ENCODE measurements around the gene MRPL52. TPM values are rescaled to one million over a fixed set of nuclear protein-coding genes. Genes with fewer than 3 reads are reported as not detected.
"Not testable (repeated sequence)": the region's sequence is repeated elsewhere in the genome, so short reads cannot be mapped to it uniquely, and the experiment has no call there.

MRPL52 gene
- total RNA-seq, 2 experiments from 2014 or later: 122 to 126 TPM

DNA sequence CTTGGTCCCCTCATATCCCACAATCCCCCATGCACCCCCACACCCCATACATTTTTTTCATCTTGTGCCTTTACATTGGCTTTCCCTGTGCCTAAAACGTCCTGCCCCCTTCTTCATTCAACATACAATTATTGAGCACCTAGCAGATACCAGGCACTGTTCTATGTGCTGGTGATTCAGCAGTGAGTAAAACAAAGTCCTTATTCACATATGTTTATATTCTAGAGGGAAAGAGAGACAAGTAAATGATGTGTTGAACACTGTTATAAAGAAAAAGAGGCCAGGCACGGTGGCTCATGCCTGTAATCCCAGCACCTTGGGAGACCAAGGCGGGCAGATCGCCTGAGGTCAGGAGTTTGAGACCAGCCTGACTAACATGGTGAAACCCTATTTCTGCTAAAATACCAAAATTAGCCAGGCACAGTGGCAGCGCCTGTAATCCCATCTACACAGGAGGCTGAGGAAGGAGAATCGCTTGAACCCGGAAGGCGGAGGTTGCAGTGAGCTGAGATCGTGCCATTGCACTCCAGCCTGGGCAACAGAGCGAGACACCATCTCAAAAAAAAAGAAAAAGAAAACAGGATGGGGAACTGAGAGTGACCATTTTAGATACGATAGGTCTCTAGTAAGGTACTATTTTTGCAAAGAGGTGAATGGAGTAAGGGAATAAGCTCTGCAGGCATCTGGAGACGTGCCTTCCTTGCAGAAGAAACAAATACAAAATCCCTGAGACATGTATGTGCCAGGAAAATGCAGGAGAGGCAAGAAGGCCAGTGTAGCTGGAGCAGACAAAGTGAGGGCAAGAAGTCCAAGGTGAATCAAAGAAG lies 26.6 kb upstream of the MRPL52 start:
- no peak overlapping the region for H3K4me3 Mint-ChIP-seq
- no peaks in the 10 kb centered on the region for H3K36me3 Mint-ChIP-seq (ENCODE audit: low read depth)
- ATAC-seq (no peak), DNase-seq (no peak)
- POLR2A ChIA-PET: no interaction called here
- CTCF ChIA-PET: interaction anchor here (0.7 kb wide), 1 partner anchor 717 kb away, joined by 3 read pairs; no protein-coding TSS in a partner anchor
- no peaks in the 10 kb centered on the region for H3K4me1 Mint-ChIP-seq (ENCODE audit: low read depth)
- no peak overlapping the region for H3K27ac Mint-ChIP-seq
- no peaks in the 10 kb centered on the region for H3K9me3 Mint-ChIP-seq
- TF ChIP-seq, protein P1, sequence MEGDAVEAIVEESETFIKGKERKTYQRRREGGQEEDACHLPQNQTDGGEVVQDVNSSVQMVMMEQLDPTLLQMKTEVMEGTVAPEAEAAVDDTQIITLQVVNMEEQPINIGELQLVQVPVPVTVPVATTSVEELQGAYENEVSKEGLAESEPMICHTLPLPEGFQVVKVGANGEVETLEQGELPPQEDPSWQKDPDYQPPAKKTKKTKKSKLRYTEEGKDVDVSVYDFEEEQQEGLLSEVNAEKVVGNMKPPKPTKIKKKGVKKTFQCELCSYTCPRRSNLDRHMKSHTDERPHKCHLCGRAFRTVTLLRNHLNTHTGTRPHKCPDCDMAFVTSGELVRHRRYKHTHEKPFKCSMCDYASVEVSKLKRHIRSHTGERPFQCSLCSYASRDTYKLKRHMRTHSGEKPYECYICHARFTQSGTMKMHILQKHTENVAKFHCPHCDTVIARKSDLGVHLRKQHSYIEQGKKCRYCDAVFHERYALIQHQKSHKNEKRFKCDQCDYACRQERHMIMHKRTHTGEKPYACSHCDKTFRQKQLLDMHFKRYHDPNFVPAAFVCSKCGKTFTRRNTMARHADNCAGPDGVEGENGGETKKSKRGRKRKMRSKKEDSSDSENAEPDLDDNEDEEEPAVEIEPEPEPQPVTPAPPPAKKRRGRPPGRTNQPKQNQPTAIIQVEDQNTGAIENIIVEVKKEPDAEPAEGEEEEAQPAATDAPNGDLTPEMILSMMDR (IDR thresholded peaks at IDR 0.05): no peak
- intact Hi-C loops (cut with micrococcal nuclease): no loop called here
- H3K27me3 Mint-ChIP-seq: peaks cover 29% of the 10 kb centered on the region

- Mint-ChIP-seq H3K27me3 (peaks cover 27% of the 10 kb centered on the region), H3K27ac (no peak overlapping the region), H3K4me1 (ENCODE audit: low read depth) (no peaks in the 10 kb centered on the region), H3K9me3 (no peaks in the 10 kb centered on the region), H3K36me3 (ENCODE audit: low read depth) (no peaks in the 10 kb centered on the region), H3K4me3 (no peak overlapping the region)
- CTCF ChIA-PET: interaction anchor here (0.7 kb wide), 1 partner anchor 717 kb away, joined by 3 read pairs; no protein-coding TSS in a partner anchor
- DNase-seq: no peak
- ATAC-seq: no peak
- intact Hi-C loops (cut with micrococcal nuclease): no loop called here
- POLR2A ChIA-PET: no interaction called here
- TF ChIP-seq, protein P1 (IDR thresholded peaks at IDR 0.05): no peak
These were observed 26.1 kb upstream of the MRPL52 start for GRCh38 chr14:22803687-22803974.

DNA sequence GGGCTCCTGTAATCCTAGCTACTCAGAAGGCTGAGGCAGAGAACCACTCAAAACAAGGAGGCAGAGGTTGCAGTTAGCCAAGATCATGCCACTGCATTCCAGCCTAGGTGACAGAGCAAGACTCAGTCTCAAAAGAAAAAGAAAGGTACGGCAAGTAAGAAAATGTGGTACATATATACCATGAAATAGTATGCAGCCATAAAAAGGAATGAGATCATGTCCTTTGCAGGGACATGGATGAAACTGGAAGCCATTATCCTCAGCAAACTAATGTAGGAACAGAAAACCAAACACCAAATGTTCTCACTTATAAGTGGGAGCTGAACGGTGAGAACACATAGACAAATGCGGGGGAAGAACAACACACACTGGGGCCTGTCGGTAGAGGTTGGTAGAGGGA lies 24.5 kb upstream of the MRPL52 start:
- peaks cover 16% of the 10 kb centered on the region for H3K27me3 Mint-ChIP-seq
- H3K27ac Mint-ChIP-seq: not testable (repeated sequence)

GRCh38 chr14:22807432-22808087 lies 22.1 kb upstream of the MRPL52 start:
- DNase-seq: no peak
- H3K4me1 Mint-ChIP-seq (ENCODE audit: low read depth): no peaks in the 10 kb centered on the region
- H3K27me3 Mint-ChIP-seq: peaks cover 7% of the 10 kb centered on the region
- H3K9me3 Mint-ChIP-seq: no peaks in the 10 kb centered on the region
- CTCF ChIA-PET: interaction anchor here (0.7 to 1.7 kb wide), 7 partner anchors 8 to 237 kb away, joined by 3 to 8 read pairs (median 4); partner anchors contain the start of gene SLC7A7
- TF ChIP-seq, protein P1 (IDR thresholded peaks at IDR 0.05): no peak
- no peaks in the 10 kb centered on the region for H3K36me3 Mint-ChIP-seq (ENCODE audit: low read depth)
- intact Hi-C loops (cut with micrococcal nuclease): no loop called here
- POLR2A ChIA-PET: no interaction called here
- no peak overlapping the region for H3K4me3 Mint-ChIP-seq
- ATAC-seq: no peak
- H3K27ac Mint-ChIP-seq: no peak overlapping the region

More for the DNA sequence above, 24.5 kb upstream of the MRPL52 start:
- H3K4me1 Mint-ChIP-seq (ENCODE audit: low read depth); H3K9me3 Mint-ChIP-seq; DNase-seq; H3K36me3 Mint-ChIP-seq (ENCODE audit: low read depth); intact Hi-C loops (cut with micrococcal nuclease); H3K4me3 Mint-ChIP-seq; ATAC-seq; POLR2A ChIA-PET: not testable (repeated sequence)
- CTCF ChIA-PET: interaction anchor here (1.0 to 1.2 kb wide), 2 partner anchors 68 to 95 kb away, joined by 3 read pairs; no protein-coding TSS in a partner anchor

GRCh38 chr14:22808388-22809209 lies 21.1 kb upstream of the MRPL52 start:
- ChIA-PET CTCF (interaction anchor here (1.5 to 1.7 kb wide), 2 partner anchors 14 to 151 kb away, joined by 5 to 8 read pairs; no protein-coding TSS in a partner anchor), POLR2A (no interaction called here)
- Mint-ChIP-seq H3K27ac (no peak overlapping the region), H3K4me1 (ENCODE audit: low read depth) (no peaks in the 10 kb centered on the region), H3K4me3 (no peak overlapping the region), H3K9me3 (no peaks in the 10 kb centered on the region), H3K27me3 (peaks cover 5% of the 10 kb centered on the region), H3K36me3 (ENCODE audit: low read depth) (no peaks in the 10 kb centered on the region)
- no peak for DNase-seq
- intact Hi-C loops (cut with micrococcal nuclease): no loop called here
- TF ChIP-seq, protein P1 (IDR thresholded peaks at IDR 0.05): no peak
- ATAC-seq: no peak

Data from activated CD8-positive, alpha-beta T cell treated with anti-CD3 and anti-CD28 coated beads for 36 hours (primary cell).